Measurements from ENCODE around the gene FOXE3.

FOXE3 gene

DNA sequence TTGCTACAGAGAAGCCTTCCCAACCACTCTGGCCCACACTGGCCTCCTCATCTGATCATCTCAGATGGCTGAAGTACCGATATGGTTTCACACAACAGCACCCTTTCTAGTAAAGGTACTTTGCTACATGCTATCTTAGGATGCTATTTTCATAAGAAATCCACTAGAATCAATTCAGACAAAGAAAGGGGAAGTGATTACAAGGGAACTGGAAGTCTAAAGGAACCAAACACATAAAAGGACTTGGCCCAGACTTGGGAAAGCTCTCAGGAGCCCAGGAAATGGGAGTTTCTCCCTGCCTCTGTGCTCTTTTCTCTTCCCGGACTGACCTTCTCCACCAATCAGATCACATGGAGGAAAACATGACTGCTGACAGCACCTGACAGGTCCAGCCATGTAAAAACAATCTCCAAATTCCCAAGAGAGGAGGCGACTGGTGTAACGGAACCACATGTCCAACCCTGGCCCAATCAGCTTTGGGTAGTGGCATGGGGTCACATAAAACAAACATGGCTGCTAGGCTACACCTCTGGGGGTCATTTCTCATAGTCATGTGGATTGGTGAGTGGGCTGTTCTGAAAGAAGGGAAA lies 12.7 kb upstream of the FOXE3 start:
- no peak for DNase-seq (ENCODE audit: low read depth in 2 of 3, low spot score in 1 of 3)

DNA sequence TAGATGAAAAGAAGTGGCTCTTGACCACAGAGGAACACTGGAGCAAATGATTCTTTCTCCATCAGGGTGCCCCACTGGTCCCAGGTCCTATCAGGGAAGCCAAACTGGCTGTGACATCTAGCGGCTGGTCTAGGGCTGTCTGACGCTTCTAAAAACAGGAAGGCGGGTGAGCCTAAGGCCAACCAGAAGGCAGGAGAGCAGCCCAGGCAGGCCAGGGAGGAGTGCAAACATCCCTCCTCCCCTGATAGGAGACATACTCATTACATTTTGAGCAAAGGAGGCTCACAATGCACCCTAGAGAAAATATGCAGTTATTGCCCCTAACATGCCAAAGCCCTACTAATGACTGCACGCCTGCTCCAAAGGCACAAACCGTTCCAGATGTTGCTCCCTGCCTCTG lies 10.4 kb upstream of the FOXE3 start:
- DNase-seq (ENCODE audit: low read depth in 2 of 3, low spot score in 1 of 3) = no peak

DNA sequence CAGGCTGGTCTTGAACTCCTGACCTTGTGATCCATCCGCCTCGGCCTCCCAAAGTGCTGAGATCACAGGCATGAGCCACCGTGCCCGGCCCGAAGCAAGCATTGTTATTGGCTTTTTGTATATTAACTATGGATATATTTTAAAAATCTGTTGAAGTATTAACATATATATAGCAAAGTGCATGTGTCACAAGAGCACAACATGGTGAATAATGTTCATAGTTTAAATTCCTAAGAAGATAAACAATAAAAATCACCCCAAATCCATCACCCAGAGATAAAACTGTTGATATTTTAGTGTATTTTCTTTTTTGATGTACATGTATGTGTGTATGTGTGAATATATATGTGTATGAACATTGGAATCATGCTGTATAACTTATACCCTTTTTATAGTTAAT lies 9.1 kb upstream of the FOXE3 start:
- no peak for DNase-seq (ENCODE audit: low read depth in 2 of 3, low spot score in 1 of 3)

DNA sequence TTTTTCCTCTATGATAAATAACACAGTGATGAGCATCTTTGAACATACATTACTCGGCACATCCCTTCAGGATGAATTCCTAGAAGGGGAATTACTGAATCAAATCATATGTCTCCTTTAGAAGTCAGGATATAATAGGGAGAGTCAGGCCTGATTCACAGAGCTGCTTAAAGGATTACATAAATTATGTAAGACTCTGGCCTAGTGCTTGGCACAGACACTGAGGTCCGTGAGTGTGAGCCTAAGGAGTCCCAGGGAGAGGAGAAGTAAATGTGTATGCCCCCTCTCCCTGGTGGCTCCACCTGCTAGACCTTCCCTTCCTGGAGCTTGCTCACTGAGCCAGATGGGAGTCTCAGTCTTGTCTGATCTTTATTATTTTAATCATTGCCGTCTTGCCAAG lies 8.6 kb upstream of the FOXE3 start:
- DNase-seq (ENCODE audit: low read depth in 2 of 3, low spot score in 1 of 3) = no peak

DNA sequence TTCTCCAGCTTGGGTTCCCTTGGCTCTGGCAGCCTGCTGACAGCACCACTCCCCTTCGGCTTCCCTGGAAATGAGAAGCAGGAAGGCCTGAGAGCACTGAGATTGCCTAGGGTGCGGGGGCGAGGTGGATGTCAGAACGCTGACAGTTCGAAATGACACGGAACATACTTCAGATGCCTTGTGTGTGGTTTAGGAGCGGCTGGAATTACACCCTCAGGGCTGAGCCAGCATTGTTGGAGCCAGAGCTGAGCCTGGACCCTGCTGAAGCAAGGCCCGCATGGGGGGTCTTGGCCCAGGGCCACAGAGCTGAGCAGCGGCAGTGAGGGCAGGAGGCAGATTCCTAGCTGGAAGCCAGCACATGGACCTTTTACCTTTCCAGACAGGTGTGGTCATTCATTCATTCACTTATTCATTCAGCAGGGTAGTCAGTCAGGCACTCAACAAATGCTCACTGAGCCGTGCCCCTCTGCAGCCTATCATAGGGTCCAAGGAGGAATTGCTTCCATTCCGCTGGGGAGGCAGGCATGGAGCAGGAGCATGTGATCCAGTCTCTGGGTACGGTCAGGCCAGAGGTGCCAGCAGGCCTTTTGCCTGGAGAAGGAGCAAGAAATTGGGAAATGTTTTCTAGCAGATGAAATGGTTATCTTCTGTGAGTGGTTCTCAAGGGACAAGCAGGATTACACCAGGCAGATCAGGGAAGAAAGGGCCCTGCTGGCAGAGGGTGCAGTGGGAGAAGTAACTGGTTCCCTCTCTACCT lies 6.6 kb upstream of the FOXE3 start:
- DNase-seq (ENCODE audit: low read depth in 2 of 3, low spot score in 1 of 3) = no peak

DNA sequence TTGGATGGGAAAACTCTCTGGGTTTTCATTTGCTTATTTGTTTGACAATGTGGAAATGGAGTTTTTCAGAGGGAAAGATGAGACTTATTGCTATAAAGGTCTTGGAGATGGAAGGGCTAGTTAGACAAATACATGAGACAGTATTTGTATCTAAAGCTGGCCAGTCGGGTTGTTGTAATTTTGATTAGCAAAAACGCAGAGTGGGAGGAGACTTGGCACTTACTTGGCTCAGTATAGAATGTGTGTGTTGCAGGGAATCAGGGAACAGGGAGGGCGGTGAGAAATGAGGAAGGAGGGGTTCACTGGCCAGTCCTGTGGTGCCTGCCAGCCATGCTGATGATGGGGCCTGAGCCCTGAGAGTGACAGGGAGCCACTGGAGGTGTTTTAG lies 6.0 kb upstream of the FOXE3 start:
- no peak for DNase-seq (ENCODE audit: low read depth in 2 of 3, low spot score in 1 of 3)

DNA sequence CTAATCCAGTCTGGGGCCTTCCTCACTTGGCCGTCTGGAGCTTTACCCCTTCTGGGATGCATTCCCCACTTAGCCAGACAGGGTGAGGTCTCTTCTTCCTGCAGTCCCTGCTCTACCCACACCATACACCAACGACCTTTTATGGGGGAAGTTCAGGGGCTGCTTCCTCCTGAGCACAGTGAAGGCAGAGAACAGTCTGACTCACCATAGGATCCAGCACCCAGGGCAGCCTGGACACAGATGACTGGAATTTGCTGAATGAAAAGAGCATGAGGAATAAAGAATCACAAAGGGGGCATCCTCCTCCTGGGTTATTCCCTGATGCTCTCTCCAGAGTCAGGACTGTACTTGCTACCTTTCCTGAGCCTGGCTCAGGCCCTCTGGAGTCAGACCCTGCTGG lies 4.6 kb upstream of the FOXE3 start:
- DNase-seq (ENCODE audit: low read depth in 2 of 3, low spot score in 1 of 3) = no peak

DNA sequence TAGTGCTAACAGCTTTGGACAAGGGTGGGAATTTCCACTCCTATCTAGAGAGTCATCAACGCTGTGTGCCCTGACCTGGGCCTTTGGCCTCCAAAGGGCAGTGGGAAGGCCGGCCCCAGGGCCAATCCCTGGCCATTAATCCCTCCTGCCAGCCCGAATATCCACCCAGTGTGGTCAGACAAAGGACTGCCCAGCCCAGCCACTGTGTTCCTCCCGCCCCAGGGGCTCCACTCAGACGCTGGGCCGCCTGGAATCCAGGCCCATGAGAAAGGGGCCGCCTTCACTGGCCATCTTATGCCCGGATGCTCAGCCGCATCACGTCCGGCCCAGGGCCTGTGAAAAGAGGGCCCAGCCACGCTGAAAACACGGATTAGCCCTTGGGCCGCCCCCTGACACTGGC lies 3.6 kb upstream of the FOXE3 start:
- DNase-seq (ENCODE audit: low read depth in 2 of 3, low spot score in 1 of 3) = no peak

DNA sequence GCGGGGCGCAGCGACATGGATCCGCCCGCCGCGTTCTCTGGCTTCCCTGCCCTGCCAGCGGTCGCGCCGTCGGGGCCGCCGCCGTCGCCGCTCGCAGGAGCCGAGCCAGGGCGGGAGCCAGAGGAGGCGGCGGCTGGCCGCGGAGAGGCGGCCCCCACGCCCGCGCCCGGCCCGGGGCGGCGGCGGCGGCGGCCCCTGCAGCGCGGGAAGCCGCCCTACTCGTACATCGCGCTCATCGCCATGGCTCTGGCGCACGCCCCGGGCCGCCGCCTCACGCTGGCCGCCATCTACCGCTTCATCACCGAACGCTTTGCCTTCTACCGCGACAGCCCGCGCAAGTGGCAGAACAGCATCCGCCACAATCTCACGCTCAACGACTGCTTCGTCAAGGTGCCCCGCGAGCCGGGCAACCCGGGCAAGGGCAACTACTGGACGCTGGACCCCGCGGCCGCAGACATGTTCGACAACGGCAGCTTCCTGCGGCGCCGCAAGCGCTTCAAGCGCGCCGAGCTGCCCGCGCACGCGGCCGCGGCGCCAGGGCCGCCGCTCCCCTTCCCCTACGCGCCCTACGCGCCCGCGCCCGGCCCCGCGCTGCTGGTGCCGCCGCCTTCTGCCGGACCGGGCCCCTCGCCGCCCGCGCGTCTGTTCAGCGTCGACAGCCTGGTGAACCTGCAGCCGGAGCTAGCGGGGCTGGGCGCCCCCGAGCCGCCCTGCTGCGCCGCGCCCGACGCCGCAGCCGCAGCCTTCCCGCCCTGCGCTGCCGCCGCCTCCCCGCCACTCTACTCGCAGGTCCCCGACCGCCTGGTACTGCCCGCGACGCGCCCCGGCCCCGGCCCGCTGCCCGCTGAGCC lies 459 bp downstream of the FOXE3 start:
- no peak for DNase-seq (ENCODE audit: low read depth in 2 of 3, low spot score in 1 of 3)

DNA sequence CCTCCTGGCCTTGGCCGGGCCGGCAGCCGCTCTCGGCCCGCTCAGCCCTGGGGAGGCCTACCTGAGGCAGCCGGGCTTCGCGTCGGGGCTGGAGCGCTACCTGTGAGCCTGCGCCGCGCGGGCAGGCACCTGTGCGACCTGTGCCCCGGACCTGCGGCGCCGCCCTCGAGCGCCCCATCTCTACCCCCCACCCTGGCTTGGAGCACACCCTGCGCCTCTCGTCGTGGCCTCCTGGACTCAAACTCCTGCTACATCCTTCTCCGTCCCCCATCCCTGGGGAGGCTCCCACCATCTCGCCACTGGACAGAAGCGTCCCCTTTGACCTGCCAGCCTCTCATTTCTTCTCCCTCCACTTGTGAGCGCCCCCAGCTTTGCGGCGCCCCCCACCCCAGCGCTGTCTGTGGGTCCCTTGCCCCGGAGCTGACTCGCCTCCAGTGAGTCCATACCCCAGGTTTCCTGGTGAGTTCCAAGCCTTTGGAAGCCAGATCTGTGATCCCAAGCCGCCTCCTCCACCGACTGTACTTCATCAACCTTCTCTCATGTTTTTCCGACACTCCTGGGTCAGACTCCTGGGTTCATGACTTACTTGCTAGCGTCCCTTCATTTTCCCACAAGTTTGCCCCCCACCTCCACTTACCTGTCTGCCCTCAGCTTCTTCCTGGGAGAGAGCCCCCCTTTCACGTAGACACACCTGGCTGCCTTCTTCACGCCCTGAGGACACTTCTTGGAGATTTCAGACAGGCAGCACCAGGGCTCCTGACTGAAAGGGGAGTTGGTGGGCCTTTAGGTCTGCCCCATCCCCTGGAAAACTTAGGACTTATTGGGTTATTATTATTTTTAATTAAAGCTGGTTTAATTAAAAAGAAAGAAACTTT lies 1.3 kb downstream of the FOXE3 start:
- no peak for DNase-seq (ENCODE audit: low read depth in 2 of 3, low spot score in 1 of 3)

DNA sequence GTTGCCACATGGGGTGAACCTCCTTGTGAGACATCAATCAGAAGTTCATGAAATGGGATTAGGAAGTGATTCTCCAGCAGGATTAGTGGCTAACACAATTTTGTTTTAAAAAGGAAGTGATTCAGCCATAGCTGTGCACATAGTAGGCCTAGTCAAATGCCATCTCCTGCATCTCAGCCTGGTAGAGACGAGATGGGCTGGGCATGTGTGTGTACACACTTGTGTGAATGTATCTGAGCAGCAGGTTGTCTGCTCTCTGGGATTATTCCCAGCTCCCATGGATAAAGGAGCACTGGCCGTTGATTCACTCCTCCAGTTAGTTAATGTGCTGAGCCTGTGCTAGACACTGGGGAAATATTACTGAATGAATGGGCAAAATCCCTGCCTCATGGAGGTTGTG lies 2.0 kb downstream of the FOXE3 start:
- no peak for DNase-seq (ENCODE audit: low read depth in 2 of 3, low spot score in 1 of 3)

DNA sequence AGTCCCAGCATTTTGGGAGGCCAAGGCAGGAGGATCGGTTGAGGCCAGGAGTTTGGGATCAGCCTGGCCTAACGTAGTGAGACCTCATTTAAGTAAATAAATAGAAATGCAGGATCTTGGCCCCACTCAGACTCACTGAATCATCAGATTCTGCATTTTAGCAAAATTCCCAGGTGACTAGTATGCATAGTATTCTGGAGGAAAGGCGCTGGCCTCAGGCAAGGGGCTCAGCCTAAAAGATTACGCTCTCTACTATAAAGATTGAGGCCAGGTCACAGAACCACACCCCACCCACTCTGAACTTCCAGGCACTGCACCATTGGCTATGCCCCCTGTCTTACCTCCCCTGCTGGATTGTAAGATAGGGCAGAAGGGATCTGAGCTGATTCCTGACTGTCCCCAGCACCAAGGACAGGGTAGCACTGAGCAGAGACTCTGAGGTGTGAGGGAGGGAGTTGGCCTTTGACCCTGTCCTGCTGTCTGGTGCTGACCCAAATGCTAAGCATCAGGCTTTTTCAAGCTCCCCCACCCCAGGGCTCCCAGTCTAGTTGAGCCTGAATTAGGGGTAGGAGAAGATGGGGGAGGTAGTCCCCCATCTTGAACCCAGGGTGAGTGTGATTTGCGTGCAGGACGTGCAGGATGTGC lies 2.7 kb downstream of the FOXE3 start:
- DNase-seq (ENCODE audit: low read depth in 2 of 3, low spot score in 1 of 3) = no peak

DNA sequence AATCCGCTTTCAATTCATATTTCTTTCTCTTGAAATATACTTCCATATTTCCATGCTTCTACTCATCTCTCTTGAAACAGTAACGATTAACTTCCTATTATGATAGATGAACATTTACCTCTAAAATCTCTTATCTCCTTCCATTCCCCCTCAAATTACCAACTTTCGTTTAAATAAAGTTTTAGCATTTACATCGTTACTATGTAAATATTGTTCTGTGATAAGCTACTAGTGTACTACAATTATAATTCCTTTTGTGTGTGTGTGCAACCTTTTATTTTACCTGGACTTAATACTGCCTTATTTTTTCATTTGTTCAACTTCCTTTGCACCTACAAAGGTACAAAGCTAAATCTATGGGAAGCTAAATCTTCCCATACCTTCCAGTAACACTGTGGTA lies 4.5 kb downstream of the FOXE3 start:
- DNase-seq (ENCODE audit: low read depth in 2 of 3, low spot score in 1 of 3) = no peak

DNA sequence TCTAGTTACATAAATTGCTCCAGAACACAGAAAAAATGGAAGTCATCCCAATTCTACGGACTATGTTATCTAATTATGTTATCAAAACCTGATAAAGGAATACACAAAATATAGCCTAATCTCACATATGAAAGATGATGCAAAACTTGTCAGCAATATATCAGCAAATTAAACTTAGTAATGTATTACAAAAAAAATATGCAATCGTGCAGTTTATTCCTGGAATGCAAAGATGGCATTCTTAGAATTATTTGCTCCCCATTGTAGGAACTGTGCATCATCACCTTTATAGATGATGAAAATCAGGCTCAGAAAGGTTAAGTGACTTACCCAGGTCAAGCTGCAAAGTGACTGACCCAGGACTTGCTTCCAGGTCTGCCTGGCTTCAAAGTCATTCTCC lies 7.8 kb downstream of the FOXE3 start:
- DNase-seq (ENCODE audit: low read depth in 2 of 3, low spot score in 1 of 3) = no peak

DNA sequence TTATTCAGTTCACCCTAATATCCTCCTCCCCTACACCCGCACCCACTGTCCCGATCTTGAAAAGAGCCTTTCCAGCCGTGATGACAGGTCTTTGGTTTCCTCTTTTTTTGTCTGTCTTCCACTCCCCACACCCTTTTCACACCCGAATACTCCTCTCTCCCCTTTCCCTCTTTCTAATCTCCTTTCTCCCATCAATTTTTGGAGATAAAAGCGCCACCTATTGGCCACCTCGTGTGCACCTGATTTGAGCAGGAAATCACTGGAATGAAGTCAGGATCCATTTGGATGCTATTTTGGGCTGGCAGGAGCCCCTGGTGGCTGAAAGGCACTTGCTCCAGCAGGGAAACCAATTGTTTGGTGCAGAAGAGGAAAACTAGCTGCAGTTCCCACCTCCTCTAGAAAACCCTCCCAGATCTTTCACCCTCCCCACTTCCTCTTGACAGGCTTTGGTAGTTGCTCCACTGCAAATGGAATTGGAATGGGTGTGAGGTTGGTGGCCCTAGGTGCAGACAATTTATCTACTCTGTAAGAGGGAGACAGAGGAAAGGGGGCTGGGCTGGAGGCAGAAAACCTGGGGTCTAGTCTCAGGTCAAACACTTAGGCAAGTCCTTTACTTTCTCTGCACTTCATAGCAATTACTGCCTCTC lies 8.4 kb downstream of the FOXE3 start:
- DNase-seq (ENCODE audit: low read depth in 2 of 3, low spot score in 1 of 3) = no peak

DNA sequence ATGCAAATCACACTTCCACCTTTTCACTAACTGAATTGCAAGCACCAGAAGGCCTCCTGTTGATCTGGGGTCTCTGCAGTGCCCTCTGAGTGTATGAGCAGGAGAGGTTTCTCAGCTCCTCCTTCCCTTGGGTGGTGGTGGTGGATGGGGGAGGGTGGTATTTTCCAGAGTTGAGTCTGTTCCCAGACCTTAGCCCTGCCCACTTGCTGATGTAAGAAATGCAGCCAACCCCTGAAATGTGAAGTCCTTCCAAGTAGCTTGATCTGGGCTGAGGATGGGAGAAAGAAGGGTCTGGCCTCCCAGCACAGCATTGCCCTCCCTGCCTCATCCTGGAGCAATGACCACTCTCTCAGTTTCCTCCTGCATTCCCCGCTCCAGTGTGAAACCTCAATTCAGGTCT lies 15.4 kb downstream of the FOXE3 start:
- DNase-seq (ENCODE audit: low read depth in 2 of 3, low spot score in 1 of 3) = no peak

DNA sequence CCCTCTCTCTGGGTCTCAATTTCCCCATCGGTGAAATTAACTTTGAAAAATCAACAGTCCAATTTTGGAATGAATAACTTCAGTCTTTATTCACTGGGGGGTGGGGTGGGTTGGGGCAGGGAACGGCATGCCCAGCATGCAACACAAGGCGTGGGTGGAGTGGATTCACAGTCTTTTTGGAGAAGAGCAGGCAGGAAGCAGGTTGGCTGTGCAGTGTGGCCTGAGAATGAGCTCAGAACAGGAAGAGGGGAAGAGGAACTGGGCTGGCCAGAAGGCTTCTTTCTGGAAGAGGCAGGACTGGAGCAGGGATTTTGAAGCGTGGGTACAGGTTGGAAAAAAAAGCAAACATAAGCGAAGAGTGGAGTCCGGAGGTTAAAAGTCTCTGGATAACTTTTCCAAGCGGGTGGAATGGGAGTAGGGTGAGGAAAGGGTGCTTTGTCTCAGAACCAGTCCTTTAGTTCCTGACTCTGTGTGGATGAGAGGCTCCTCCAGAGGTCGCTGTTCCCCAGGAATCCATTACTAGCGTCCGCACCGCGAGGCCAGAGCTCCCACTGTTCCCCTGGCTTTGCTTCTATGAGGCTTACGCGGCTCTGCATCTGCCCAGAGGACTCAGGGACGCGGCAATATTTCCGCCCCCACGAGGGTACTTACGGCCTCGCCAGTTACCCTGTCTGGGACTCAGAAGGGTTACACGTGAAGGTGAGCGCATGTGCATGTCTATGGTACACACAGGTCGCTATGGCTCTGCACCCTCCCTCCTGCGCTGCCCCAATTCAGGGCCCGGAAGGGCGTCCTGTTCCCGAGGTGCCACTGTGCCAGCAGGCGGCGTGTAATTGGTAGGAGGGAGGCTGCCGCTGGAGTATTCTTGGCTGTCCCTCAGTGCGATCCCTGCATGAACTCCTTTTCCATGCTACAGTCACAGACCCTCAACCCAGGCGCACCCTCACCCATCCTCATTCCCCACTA lies 16.3 kb downstream of the FOXE3 start:
- peak in 2 of 3 donors; percentile 51 to 54 for DNase-seq (ENCODE audit: low read depth in 2 of 3, low spot score in 1 of 3)

DNA sequence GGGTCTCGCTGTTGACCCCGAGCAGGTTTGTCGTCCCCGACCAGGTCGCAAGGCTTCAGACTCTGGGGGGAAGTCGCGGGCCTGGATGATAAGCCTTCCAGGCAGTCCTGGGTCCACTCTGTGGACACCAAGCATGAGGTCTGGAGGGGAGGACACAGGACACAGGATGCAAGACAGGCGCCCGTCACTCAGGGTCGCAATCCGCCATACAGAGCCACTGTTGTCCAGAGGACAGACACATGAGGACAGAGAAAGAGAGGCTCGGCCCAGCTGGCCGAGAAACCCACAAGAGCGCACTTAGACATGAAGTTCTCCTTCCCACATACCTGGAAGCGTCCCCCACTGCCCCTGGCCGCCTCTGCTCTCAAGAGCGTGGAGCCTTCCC lies 16.9 kb downstream of the FOXE3 start:
- DNase-seq (ENCODE audit: low read depth in 2 of 3, low spot score in 1 of 3) = no peak

DNA sequence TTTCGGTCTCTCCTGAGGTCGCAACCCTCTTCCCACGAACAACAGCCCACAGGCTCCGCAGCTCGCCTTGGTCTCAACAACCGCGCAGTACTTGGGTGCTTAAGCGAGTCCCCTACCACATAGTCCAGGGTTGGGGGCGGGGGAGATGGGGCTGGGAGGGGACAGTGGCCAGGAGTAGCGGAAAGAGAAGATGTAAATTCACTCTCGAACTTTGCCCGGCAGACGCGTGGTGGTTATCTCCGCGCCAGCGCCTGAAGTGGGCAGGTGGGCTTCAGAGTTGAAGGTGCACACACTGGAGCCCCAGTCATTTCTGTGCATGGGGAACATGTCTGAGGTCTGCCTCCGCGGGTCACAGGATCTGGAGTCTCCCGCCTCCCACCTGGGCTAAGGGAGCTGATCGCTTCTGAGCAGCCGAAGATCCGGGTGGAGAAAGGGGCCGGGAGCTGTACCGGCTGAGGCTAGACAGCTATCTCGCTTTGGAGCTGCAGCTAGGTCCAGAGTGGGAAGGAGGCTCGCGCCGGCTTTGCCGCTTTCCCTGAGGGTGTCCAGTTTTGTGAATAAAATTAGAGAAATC lies 17.5 kb downstream of the FOXE3 start:
- no peak for DNase-seq (ENCODE audit: low read depth in 2 of 3, low spot score in 1 of 3)
